Stimulated activated CD4-positive, alpha-beta T cell treated with anti-CD3 and anti-CD28 coated beads, Interleukin-12 subunit alpha, Interleukin-12 subunit beta, amount 100 ng/mL, for 4 hours (primary cell): ENCODE results near the gene FAM151B.
"Not testable (repeated sequence)": the region's sequence is repeated elsewhere in the genome, so short reads cannot be mapped to it uniquely, and the experiment has no call there.

ENCODE experiments used
- DNase-seq: peaks from one replicate; pipeline ENCODE4 v3.0.0-alpha.2; 2020

FAM151B gene

GRCh38 chr5:80504833-80505232 lies 16.9 kb downstream of the FAM151B start:
- no peak for DNase-seq

- DNase-seq = no peak
These were observed 19.8 kb downstream of the FAM151B start for GRCh38 chr5:80507663-80508062.

- DNase-seq = no peak
These were observed 20.9 kb downstream of the FAM151B start for GRCh38 chr5:80508844-80509243.

- DNase-seq = no peak
These were observed 21.5 kb downstream of the FAM151B start for GRCh38 chr5:80509362-80509761.

GRCh38 chr5:80516826-80517225 lies 28.9 kb downstream of the FAM151B start:
- no peak for DNase-seq

- DNase-seq = no peak
These were observed 52.8 kb downstream of the FAM151B start for GRCh38 chr5:80540691-80541090.

- DNase-seq = no peak
These were observed 53.5 kb downstream of the FAM151B start for GRCh38 chr5:80541392-80541791.

GRCh38 chr5:80554646-80555045 lies 66.7 kb downstream of the FAM151B start:
- no peak for DNase-seq

GRCh38 chr5:80555099-80555498 lies 67.2 kb downstream of the FAM151B start:
- no peak for DNase-seq

GRCh38 chr5:80559244-80559643 lies 71.3 kb downstream of the FAM151B start:
- no peak for DNase-seq

- DNase-seq = no peak
These were observed 77.4 kb downstream of the FAM151B start for GRCh38 chr5:80565330-80565729.

GRCh38 chr5:80566711-80567259 lies 78.9 kb downstream of the FAM151B start:
- no peak for DNase-seq

GRCh38 chr5:80568251-80568650 lies 80.4 kb downstream of the FAM151B start:
- no peak for DNase-seq

GRCh38 chr5:80569086-80569960 lies 81.4 kb downstream of the FAM151B start:
- no peak for DNase-seq

GRCh38 chr5:80569961-80570786 lies 82.3 kb downstream of the FAM151B start, which contains the start of gene ANKRD34B:
ANKRD34B (minus strand) TSS chr5:80570280; CDS start chr5:80560019, 10,261 bp downstream.
- peak; percentile 5 for DNase-seq

GRCh38 chr5:80573062-80573461 lies 85.2 kb downstream of the FAM151B start:
- DNase-seq = no peak

GRCh38 chr5:80576383-80576782 lies 88.5 kb downstream of the FAM151B start:
- DNase-seq = no peak

GRCh38 chr5:80577707-80578106 lies 89.8 kb downstream of the FAM151B start:
- DNase-seq = no peak

- no peak for DNase-seq
These were observed 91.2 kb downstream of the FAM151B start for GRCh38 chr5:80579050-80579449.

GRCh38 chr5:80580291-80580690 lies 92.4 kb downstream of the FAM151B start:
- DNase-seq = not testable (repeated sequence)

GRCh38 chr5:80584770-80585169 lies 96.9 kb downstream of the FAM151B start:
- DNase-seq = no peak

GRCh38 chr5:80588858-80589540 lies 101.1 kb downstream of the FAM151B start:
- no peak for DNase-seq

GRCh38 chr5:80590766-80591165 lies 102.9 kb downstream of the FAM151B start:
- DNase-seq = no peak
